ENCODE data around the gene CDK4.

CDK4 gene

GRCh38 chr12:57765698-57766463 lies 13.8 kb upstream of the CDK4 start:
- DNase-seq (ENCODE audit: low spot score in 2 of 2) (no peak), ATAC-seq (peak; percentile 42)
- Mint-ChIP-seq H3K4me1 (peaks cover 67% of the 10 kb centered on the region), H3K4me3 (peak overlapping the region; percentile 95), H3K9me3 (no peaks in the 10 kb centered on the region), H3K27ac (peak overlapping the region; percentile 91), H3K36me3 (peaks cover 51% of the 10 kb centered on the region)

GRCh38 chr12:57765003-57765697 lies 13.0 kb upstream of the CDK4 start:
- Mint-ChIP-seq H3K4me3 (peak overlapping the region; percentile 95), H3K27ac (peak overlapping the region; percentile 91), H3K4me1 (peaks cover 61% of the 10 kb centered on the region), H3K9me3 (no peaks in the 10 kb centered on the region), H3K36me3 (peaks cover 47% of the 10 kb centered on the region)
- DNase-seq (ENCODE audit: low spot score in 2 of 2), result peak; percentile 52 to 74
- ATAC-seq, result peak; percentile 80

GRCh38 chr12:57764662-57765002 lies 12.5 kb upstream of the CDK4 start:
- Mint-ChIP-seq H3K4me3 (peak overlapping the region; percentile 95), H3K27ac (peak overlapping the region; percentile 91), H3K36me3 (peaks cover 44% of the 10 kb centered on the region), H3K9me3 (no peaks in the 10 kb centered on the region), H3K4me1 (peaks cover 61% of the 10 kb centered on the region)
- ATAC-seq (peak; percentile 11), DNase-seq (ENCODE audit: low spot score in 2 of 2) (no peak)

GRCh38 chr12:57763881-57764661 lies 12.0 kb upstream of the CDK4 start:
- peaks cover 66% of the 10 kb centered on the region for H3K4me1 Mint-ChIP-seq
- ATAC-seq, result no peak
- H3K9me3 Mint-ChIP-seq, result no peaks in the 10 kb centered on the region
- H3K4me3 Mint-ChIP-seq, result peak overlapping the region; percentile 95
- peak overlapping the region; percentile 91 for H3K27ac Mint-ChIP-seq
- DNase-seq (ENCODE audit: low spot score in 2 of 2), result no peak
- peaks cover 44% of the 10 kb centered on the region for H3K36me3 Mint-ChIP-seq

GRCh38 chr12:57762463-57762862 lies 10.4 kb upstream of the CDK4 start:
- DNase-seq (ENCODE audit: low spot score in 2 of 2), result no peak
- peaks cover 44% of the 10 kb centered on the region for H3K36me3 Mint-ChIP-seq
- peaks cover 73% of the 10 kb centered on the region for H3K4me1 Mint-ChIP-seq
- no peak overlapping the region for H3K4me3 Mint-ChIP-seq
- no peak overlapping the region for H3K27ac Mint-ChIP-seq
- H3K9me3 Mint-ChIP-seq, result no peaks in the 10 kb centered on the region
- ATAC-seq, result no peak

- Mint-ChIP-seq H3K36me3 (peaks cover 53% of the 10 kb centered on the region), H3K4me3 (no peak overlapping the region), H3K4me1 (peaks cover 70% of the 10 kb centered on the region), H3K27ac (peak overlapping the region; percentile 45), H3K9me3 (no peaks in the 10 kb centered on the region)
- ATAC-seq, result no peak
- DNase-seq (ENCODE audit: low spot score in 2 of 2), result no peak
Measured at GRCh38 chr12:57761391-57761998, 9.4 kb upstream of the CDK4 start.

- no peaks in the 10 kb centered on the region for H3K9me3 Mint-ChIP-seq
- no peak overlapping the region for H3K27ac Mint-ChIP-seq
- ATAC-seq (no peak), DNase-seq (ENCODE audit: low spot score in 2 of 2) (no peak)
- H3K4me3 Mint-ChIP-seq, result no peak overlapping the region
- H3K36me3 Mint-ChIP-seq, result peaks cover 55% of the 10 kb centered on the region
- peaks cover 70% of the 10 kb centered on the region for H3K4me1 Mint-ChIP-seq
Measured at GRCh38 chr12:57760347-57760982, 8.4 kb upstream of the CDK4 start.

GRCh38 chr12:57759360-57759980 lies 7.4 kb upstream of the CDK4 start:
- DNase-seq (ENCODE audit: low spot score in 2 of 2) (no peak), ATAC-seq (no peak)
- H3K36me3 Mint-ChIP-seq, result peaks cover 54% of the 10 kb centered on the region
- no peak overlapping the region for H3K4me3 Mint-ChIP-seq
- H3K27ac Mint-ChIP-seq, result no peak overlapping the region
- no peaks in the 10 kb centered on the region for H3K9me3 Mint-ChIP-seq
- peaks cover 64% of the 10 kb centered on the region for H3K4me1 Mint-ChIP-seq

GRCh38 chr12:57758552-57759359 lies 6.6 kb upstream of the CDK4 start:
- H3K9me3 Mint-ChIP-seq, result no peaks in the 10 kb centered on the region
- H3K36me3 Mint-ChIP-seq, result peaks cover 47% of the 10 kb centered on the region
- peaks cover 64% of the 10 kb centered on the region for H3K4me1 Mint-ChIP-seq
- no peak for ATAC-seq
- no peak overlapping the region for H3K4me3 Mint-ChIP-seq
- peak overlapping the region; percentile 67 for H3K27ac Mint-ChIP-seq
- no peak for DNase-seq (ENCODE audit: low spot score in 2 of 2)

GRCh38 chr12:57757771-57758170 lies 5.7 kb upstream of the CDK4 start:
- Mint-ChIP-seq H3K4me1 (peaks cover 65% of the 10 kb centered on the region), H3K36me3 (peaks cover 46% of the 10 kb centered on the region), H3K4me3 (no peak overlapping the region), H3K9me3 (no peaks in the 10 kb centered on the region), H3K27ac (no peak overlapping the region)
- DNase-seq (ENCODE audit: low spot score in 2 of 2) (no peak), ATAC-seq (no peak)

- no peaks in the 10 kb centered on the region for H3K9me3 Mint-ChIP-seq
- H3K36me3 Mint-ChIP-seq, result peaks cover 49% of the 10 kb centered on the region
- peaks cover 72% of the 10 kb centered on the region for H3K4me1 Mint-ChIP-seq
- H3K27ac Mint-ChIP-seq, result peak overlapping the region; percentile 84
- DNase-seq (ENCODE audit: low spot score in 2 of 2), result peak; percentile 60 to 80
- H3K4me3 Mint-ChIP-seq, result peak overlapping the region; percentile 75
- peak; percentile 52 for ATAC-seq
Measured at GRCh38 chr12:57756406-57757341, 4.6 kb upstream of the CDK4 start.

- Mint-ChIP-seq H3K4me3 (peak overlapping the region; percentile 75), H3K27ac (peak overlapping the region; percentile 84), H3K36me3 (peaks cover 52% of the 10 kb centered on the region), H3K4me1 (peaks cover 72% of the 10 kb centered on the region), H3K9me3 (no peaks in the 10 kb centered on the region)
- peak in 1 of 2 donors; percentile 62 for DNase-seq (ENCODE audit: low spot score in 2 of 2)
- ATAC-seq, result no peak
Measured at GRCh38 chr12:57755454-57756372, 3.6 kb upstream of the CDK4 start.
